Measurements from ENCODE around the gene HSPA12B.

The HSPA12B gene

DNA sequence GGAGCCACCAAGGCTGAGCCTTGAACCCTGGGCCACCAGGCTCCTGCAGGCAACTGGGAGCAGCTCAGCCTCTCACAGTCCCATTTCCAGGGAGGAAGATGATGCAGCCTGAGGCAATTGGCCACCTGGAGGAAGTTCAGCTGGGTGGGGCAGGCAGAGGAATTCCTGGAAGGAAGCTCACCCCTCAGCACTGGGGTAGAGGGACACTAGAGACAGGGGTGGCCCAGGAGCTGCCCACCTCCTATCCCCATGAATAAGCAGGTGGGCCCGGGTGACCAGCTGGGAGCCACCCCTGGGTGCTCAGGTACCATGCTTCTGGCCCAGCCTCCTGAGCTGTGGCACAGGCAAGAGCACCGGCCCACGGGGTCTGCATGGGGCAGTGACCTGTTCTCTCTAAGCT, 3.6 kb upstream of the HSPA12B start:
- H3K9me3 Mint-ChIP-seq: no peaks in the 10 kb centered on the region
- no peak overlapping the region for H3K4me3 Mint-ChIP-seq
- CTCF ChIA-PET: interaction anchor here (0.6 to 2.1 kb wide), 2 partner anchors 13 to 800 kb away, joined by 3 to 5 read pairs; no protein-coding TSS in a partner anchor
- H3K36me3 Mint-ChIP-seq: no peaks in the 10 kb centered on the region
- DNase-seq: no peak
- peaks cover 5% of the 10 kb centered on the region for H3K4me1 Mint-ChIP-seq
- no peak overlapping the region for H3K27ac Mint-ChIP-seq
- peaks cover 83% of the 10 kb centered on the region for H3K27me3 Mint-ChIP-seq

DNA sequence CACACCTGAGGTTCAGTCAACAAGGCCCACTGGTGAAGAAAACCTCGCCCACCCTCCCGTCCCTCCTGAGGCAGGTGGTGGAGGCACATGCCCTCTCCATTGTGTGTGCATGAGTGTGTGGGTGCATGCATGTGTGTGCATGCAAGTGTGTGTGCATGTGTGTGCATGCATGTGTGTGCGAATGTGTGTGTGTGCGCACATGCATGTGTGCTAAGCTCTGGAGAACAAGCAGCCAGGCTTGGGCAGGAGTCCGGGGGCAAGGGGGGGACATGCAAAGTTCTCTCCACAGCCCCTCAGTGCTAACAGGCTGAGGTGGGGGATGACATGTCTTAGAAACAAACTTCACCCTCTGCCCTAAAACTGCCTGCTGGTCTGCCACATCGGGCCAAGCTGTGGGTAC, 3.1 kb upstream of the HSPA12B start:
- peaks cover 5% of the 10 kb centered on the region for H3K4me1 Mint-ChIP-seq

GRCh38 chr20:3729811-3730540, 2.5 kb upstream of the HSPA12B start:
- Mint-ChIP-seq H3K4me1 (peaks cover 5% of the 10 kb centered on the region), H3K36me3 (no peaks in the 10 kb centered on the region), H3K27me3 (peaks cover 88% of the 10 kb centered on the region), H3K9me3 (no peaks in the 10 kb centered on the region), H3K4me3 (no peak overlapping the region), H3K27ac (no peak overlapping the region)
- no peak for DNase-seq
- CTCF ChIA-PET: interaction anchor here (1.2 to 2.1 kb wide), 2 partner anchors 10 to 14 kb away, joined by 5 read pairs; no protein-coding TSS in a partner anchor

More for the DNA sequence above, 3.1 kb upstream of the HSPA12B start:
- no peaks in the 10 kb centered on the region for H3K36me3 Mint-ChIP-seq
- no peak overlapping the region for H3K27ac Mint-ChIP-seq
- CTCF ChIA-PET: interaction anchor here (1.2 to 2.1 kb wide), 2 partner anchors 9 to 13 kb away, joined by 5 read pairs; no protein-coding TSS in a partner anchor
- H3K4me3 Mint-ChIP-seq: no peak overlapping the region
- no peak for DNase-seq
- peaks cover 84% of the 10 kb centered on the region for H3K27me3 Mint-ChIP-seq
- H3K9me3 Mint-ChIP-seq: no peaks in the 10 kb centered on the region

- Mint-ChIP-seq H3K27ac (no peak overlapping the region), H3K36me3 (no peaks in the 10 kb centered on the region), H3K4me3 (no peak overlapping the region), H3K4me1 (peaks cover 5% of the 10 kb centered on the region), H3K9me3 (no peaks in the 10 kb centered on the region), H3K27me3 (peaks cover 91% of the 10 kb centered on the region)
- CTCF ChIA-PET: interaction anchor here (1.9 kb wide), 1 partner anchor 20 kb away, joined by 4 read pairs; no protein-coding TSS in a partner anchor
- DNase-seq: no peak
These were observed 1.4 kb upstream of the HSPA12B start for GRCh38 chr20:3730803-3731672.

GRCh38 chr20:3731944-3732326, 550 bp upstream of the HSPA12B start:
- CTCF ChIA-PET: interaction anchor here (1.9 kb wide), 1 partner anchor 21 kb away, joined by 4 read pairs; no protein-coding TSS in a partner anchor
- H3K36me3 Mint-ChIP-seq: no peaks in the 10 kb centered on the region
- H3K4me1 Mint-ChIP-seq: peaks cover 5% of the 10 kb centered on the region
- H3K27ac Mint-ChIP-seq: no peak overlapping the region
- peaks cover 94% of the 10 kb centered on the region for H3K27me3 Mint-ChIP-seq
- H3K9me3 Mint-ChIP-seq: no peaks in the 10 kb centered on the region
- H3K4me3 Mint-ChIP-seq: no peak overlapping the region
- DNase-seq: no peak

DNA sequence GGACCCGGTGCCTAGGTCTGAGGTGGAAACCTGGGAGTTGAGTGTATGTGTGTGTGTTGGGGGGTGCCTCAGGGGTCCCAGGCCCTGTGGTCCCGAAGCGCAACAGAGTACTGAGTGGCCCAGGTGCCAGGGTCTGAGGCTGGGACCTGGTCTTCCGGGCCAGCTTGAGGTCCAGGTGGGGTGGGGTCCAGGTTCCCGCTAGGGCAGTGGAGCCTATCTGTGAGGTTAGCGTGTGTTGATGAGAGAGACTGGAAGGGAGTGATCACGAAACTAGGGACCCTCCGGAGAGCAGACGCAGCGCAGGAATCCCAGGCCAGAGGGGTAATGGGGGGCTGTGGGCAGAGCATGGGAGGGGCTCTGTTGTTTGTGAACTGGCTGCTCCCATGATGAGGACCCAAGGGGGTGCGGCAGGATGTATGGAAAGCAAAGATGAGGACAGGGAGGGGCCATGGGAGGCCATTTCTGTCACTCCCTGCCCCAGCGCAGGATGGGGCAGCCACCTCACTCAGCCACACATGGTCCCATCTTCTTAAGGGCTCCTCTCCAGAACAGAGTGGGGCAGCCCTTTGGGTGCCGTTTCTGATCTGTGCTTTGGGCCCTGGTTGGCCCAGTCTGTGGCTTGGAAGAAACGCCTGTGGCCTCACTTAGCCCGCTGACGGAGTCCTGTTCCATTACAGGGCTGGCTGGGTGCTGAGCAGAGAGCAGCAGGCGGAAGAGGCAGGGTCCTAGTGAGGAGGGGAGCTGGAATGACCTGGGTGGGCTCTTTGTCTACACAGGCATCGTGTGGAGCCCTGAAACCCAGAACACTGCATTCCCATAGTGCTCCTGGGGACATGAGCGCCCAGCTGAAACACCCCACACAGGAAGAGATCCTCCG, 872 bp downstream of the HSPA12B start:
- no peaks in the 10 kb centered on the region for H3K9me3 Mint-ChIP-seq
- H3K27me3 Mint-ChIP-seq: peaks cover 80% of the 10 kb centered on the region
- H3K27ac Mint-ChIP-seq: no peak overlapping the region
- no peaks in the 10 kb centered on the region for H3K36me3 Mint-ChIP-seq
- no peak for DNase-seq
- no peak overlapping the region for H3K4me3 Mint-ChIP-seq
- peaks cover 5% of the 10 kb centered on the region for H3K4me1 Mint-ChIP-seq
- CTCF ChIA-PET: no interaction called here

- Mint-ChIP-seq H3K27ac (no peak overlapping the region), H3K4me1 (peaks cover 5% of the 10 kb centered on the region), H3K9me3 (no peaks in the 10 kb centered on the region), H3K27me3 (peaks cover 77% of the 10 kb centered on the region), H3K4me3 (no peak overlapping the region), H3K36me3 (no peaks in the 10 kb centered on the region)
- CTCF ChIA-PET: no interaction called here
- DNase-seq: no peak
These were observed 1.8 kb downstream of the HSPA12B start for GRCh38 chr20:3734111-3734843.

DNA sequence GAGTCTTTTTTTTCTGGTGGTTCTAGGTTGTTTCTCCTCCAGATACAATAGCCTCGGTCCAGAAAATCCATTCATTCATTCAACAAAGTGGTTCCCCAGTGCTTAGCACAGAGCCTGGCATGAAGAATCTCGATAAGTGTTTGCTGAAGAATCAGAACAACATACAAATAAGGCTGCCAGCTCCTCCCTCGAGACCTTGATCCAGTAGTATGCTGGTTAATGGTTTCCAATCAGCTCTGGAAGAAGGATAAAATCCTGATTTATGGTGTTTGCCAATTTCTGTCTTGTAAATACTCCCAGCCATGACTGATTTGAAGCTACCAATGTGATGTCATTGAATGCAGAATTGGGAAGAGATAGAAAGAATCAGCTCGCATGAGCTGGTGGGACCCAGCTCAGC, 3.3 kb downstream of the HSPA12B start:
- Mint-ChIP-seq H3K27me3 (peaks cover 67% of the 10 kb centered on the region), H3K36me3 (no peaks in the 10 kb centered on the region), H3K4me1 (peaks cover 2% of the 10 kb centered on the region), H3K27ac (no peak overlapping the region), H3K9me3 (no peaks in the 10 kb centered on the region), H3K4me3 (no peak overlapping the region)
- CTCF ChIA-PET: interaction anchor here (0.8 to 1.6 kb wide), 4 partner anchors 9 to 25 kb away, joined by 3 to 7 read pairs (median 4); no protein-coding TSS in a partner anchor
- DNase-seq: no peak

DNA sequence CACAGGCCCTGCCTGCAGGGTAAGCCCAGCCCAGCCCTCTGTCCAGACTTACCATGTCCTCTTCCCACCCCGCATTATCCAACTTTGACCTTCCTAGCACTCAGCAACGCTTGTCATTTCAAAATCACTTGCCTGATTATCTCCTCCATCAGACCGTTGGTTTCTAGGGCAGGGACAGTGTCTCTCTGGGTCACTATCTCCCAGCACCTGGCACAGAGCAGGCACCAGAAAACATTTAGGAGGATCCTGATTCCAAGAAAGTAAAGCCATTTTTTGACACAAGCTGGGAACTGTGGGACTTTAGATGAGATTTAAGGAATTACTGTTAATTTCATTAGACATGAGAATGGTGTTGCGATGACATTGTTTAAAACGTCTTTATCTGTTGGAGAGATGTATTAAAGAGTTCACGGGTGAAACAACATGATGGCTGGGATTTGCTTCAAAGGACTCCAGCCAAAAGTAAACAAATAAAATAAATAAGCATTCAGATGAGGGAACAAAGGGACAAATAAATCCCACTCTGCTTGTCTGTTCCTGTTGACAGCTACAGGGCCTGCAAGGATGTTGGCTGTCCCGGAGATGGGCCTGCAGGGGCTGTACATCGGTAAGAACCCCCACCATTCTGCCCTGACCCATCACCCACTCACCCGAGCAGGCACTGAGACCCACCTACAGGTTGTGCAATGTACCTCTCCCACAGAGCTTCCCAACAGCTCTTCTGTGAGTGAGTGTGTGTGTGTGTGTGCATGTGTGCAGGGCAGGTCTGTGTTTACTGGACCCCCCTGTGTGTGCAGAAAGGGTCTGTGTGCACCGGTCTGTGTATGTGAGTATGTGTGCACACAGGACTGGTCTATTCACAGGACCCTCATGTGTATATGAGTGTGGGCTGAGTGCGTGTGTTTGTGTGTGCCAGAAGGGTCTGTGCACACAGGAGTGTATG, 5.9 kb downstream of the HSPA12B start:
- Mint-ChIP-seq H3K27ac (no peak overlapping the region), H3K4me1 (no peaks in the 10 kb centered on the region), H3K36me3 (no peaks in the 10 kb centered on the region), H3K27me3 (peaks cover 45% of the 10 kb centered on the region), H3K9me3 (no peaks in the 10 kb centered on the region), H3K4me3 (no peak overlapping the region)
- DNase-seq: no peak
- CTCF ChIA-PET: interaction anchor here (0.7 to 1.3 kb wide), 2 partner anchors 11 to 13 kb away, joined by 3 to 4 read pairs; no protein-coding TSS in a partner anchor

GRCh38 chr20:3739054-3739925, 6.8 kb downstream of the HSPA12B start:
- Mint-ChIP-seq H3K36me3 (no peaks in the 10 kb centered on the region), H3K4me1 (peaks cover 3% of the 10 kb centered on the region), H3K27ac (no peak overlapping the region), H3K4me3 (no peak overlapping the region), H3K27me3 (peaks cover 41% of the 10 kb centered on the region), H3K9me3 (no peaks in the 10 kb centered on the region)
- no peak for DNase-seq
- CTCF ChIA-PET: interaction anchor here (0.7 to 1.3 kb wide), 3 partner anchors 10 to 32 kb away, joined by 3 to 4 read pairs (median 3); no protein-coding TSS in a partner anchor

DNA sequence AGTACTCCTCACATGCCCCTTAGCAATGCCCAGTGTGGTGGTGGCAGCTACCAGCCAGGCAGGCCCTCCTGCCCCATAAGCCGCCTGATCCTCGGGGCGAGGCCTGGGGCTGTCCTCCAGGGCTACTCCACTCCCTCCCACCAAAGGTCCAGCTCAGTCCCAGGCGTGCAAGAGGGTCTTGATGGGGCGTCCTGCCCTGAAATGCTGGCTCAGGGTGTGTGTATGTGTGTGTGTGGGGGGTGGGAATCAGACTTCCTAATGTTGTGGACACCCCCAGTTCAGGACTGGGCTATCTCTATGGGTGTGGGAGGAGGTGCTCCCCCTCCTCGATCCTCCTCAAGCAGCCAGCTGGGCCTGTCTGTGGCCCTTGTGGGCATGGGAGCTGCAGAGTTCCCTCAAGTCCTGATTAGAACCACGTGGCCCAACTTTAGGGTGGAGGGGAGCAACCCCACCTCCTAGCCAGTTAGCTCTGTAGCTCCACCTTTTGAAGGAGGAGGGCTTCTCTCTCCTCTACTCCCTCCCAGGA, 7.5 kb downstream of the HSPA12B start:
- H3K27ac Mint-ChIP-seq: no peak overlapping the region
- H3K4me1 Mint-ChIP-seq: peaks cover 10% of the 10 kb centered on the region
- H3K27me3 Mint-ChIP-seq: peaks cover 41% of the 10 kb centered on the region
- no peak for DNase-seq
- no peaks in the 10 kb centered on the region for H3K36me3 Mint-ChIP-seq
- H3K9me3 Mint-ChIP-seq: no peaks in the 10 kb centered on the region
- CTCF ChIA-PET: interaction anchor here (0.7 kb wide), 1 partner anchor 32 kb away, joined by 3 read pairs; no protein-coding TSS in a partner anchor
- no peak overlapping the region for H3K4me3 Mint-ChIP-seq
